Ovary (tissue), 3 donors: Measurements from ENCODE around the gene USH2A.

Experiments
- EP300 ChIP-seq: sonication (generic); formaldehyde crosslinking; IDR thresholded peaks from one replicate; pipeline ENCODE4 v1.6.1; 2017; ENCODE audit warnings: antibody characterized with exemption
- POLR2A ChIP-seq: fragments of 450-650 bp; IDR thresholded peaks from one replicate; pipeline ENCODE4 v1.6.1; 2017; ENCODE audit warnings: antibody characterized with exemption, mild to moderate bottlenecking, moderate library complexity
- TF ChIP-seq, protein P1 (sequence below), 3 donors: fragments of 450-650 bp in 2 of 3; fragments of 200-600 bp in 1 of 3; IDR thresholded peaks; one replicate each; pipeline versions ENCODE4 v1.5.1 to v1.8.0; 2016 to 2022; ENCODE audit warnings: antibody characterized with exemption in 3 of 3, mild to moderate bottlenecking in 1 of 3
- donor health status: DM: no; HTN: no; CAD: no.

DNA sequence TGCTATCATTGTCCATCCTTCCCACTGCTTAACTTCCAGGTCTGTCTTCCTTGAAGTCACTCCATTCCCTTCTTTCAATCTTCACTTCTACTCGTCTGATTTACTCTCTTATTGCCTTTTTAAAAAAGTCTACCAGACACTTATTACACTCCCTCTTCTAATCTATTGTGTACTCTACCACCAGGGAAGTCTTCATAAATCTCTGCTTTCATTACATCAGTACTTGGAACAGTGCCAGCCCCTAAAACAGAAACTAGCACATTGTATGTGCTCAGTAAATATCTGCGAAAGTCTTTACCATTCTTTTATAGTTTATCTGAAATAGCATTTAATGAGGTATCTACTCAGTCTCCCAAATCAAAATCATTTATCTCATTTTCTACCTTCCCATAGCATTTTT is 236.4 kb downstream of the USH2A start:
- TF ChIP-seq, protein P1, sequence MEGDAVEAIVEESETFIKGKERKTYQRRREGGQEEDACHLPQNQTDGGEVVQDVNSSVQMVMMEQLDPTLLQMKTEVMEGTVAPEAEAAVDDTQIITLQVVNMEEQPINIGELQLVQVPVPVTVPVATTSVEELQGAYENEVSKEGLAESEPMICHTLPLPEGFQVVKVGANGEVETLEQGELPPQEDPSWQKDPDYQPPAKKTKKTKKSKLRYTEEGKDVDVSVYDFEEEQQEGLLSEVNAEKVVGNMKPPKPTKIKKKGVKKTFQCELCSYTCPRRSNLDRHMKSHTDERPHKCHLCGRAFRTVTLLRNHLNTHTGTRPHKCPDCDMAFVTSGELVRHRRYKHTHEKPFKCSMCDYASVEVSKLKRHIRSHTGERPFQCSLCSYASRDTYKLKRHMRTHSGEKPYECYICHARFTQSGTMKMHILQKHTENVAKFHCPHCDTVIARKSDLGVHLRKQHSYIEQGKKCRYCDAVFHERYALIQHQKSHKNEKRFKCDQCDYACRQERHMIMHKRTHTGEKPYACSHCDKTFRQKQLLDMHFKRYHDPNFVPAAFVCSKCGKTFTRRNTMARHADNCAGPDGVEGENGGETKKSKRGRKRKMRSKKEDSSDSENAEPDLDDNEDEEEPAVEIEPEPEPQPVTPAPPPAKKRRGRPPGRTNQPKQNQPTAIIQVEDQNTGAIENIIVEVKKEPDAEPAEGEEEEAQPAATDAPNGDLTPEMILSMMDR (IDR thresholded peaks at IDR 0.05), result no peak
- TF ChIP-seq POLR2A (no peak), EP300 (no peak)
